Coronary artery (tissue), 2 donors: ENCODE results near the gene WDR17.
A peak's percentile ranks its signal among the peaks of the same experiment; 100 is the strongest.

Experiments used
- DNase-seq: peaks from one replicate; pipeline ENCODE4 v3.0.0-alpha.2; 2017; ENCODE audit warnings: low spot score
- H3K27ac ChIP-seq, 2 donors: fragments of 200-600 bp; sonication (generic); one replicate each; pipeline ENCODE4 v1.5.1; 2016 to 2019
- H3K4me3 ChIP-seq: fragments of 200-600 bp; sonication (generic); 2 replicates; pipeline ENCODE4 v1.5.1; 2016; ENCODE audit warnings: mild to moderate bottlenecking, moderate library complexity
- TF ChIP-seq, protein P1 (sequence below): fragments of 200-600 bp; sonication (generic); IDR thresholded peaks from one replicate; pipeline ENCODE4 v1.5.1; 2019; ENCODE audit warnings: antibody characterized with exemption

The WDR17 gene

DNA sequence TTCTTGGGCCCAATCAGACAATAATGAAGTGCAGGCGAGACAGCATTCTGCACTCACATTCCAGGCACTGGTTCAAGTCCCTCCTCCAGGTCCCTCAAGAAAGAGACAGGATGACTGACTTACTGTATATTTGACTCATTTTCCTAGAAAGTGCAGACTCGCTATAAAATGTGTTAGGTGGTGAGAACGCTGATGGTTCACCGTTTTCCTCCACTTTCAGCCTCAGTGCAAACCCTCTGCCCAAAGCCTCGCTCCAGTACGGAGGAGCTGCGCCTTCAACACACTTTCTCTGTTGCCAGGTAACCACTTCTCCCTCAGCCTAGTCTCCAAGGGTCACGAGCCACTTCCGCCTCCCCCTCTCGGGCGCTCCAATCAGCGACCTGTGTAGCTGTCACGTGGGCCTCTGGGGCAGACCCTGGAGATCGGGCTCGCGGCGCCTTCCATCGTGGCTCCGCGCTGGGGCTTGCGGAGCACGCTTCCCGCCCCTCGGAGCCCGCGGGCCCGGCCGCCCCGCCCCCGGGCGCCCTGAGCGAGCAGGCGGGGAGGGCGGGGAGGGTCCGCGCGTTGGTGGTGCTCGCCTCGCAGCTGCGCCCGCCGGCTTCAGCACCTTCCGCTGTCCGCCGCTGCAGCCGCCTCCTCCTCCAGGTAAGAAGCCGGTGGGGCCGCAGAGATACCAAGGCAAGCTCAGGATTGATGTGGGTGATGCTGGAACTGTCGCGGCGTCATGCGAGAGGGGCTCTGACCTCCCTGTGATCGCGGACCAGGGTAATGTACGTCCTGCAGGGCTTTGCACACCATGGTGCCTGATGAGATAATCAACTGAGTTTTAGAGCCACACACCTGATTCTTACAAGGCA is at the start of gene WDR17:
Gene WDR17, plus strand, starts transcription at position 407 of the 857 bp plus-strand sequence. CDS start 45,740 bp downstream, outside the sequence.
- peak within 1 kb of the TSS in 1 of 2 donors; percentile 15 for H3K27ac ChIP-seq
- TF ChIP-seq, protein P1, sequence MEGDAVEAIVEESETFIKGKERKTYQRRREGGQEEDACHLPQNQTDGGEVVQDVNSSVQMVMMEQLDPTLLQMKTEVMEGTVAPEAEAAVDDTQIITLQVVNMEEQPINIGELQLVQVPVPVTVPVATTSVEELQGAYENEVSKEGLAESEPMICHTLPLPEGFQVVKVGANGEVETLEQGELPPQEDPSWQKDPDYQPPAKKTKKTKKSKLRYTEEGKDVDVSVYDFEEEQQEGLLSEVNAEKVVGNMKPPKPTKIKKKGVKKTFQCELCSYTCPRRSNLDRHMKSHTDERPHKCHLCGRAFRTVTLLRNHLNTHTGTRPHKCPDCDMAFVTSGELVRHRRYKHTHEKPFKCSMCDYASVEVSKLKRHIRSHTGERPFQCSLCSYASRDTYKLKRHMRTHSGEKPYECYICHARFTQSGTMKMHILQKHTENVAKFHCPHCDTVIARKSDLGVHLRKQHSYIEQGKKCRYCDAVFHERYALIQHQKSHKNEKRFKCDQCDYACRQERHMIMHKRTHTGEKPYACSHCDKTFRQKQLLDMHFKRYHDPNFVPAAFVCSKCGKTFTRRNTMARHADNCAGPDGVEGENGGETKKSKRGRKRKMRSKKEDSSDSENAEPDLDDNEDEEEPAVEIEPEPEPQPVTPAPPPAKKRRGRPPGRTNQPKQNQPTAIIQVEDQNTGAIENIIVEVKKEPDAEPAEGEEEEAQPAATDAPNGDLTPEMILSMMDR = no peak
- H3K4me3 ChIP-seq = peak within 1 kb of the TSS; percentile 82
- DNase-seq = peak; percentile 89

DNA sequence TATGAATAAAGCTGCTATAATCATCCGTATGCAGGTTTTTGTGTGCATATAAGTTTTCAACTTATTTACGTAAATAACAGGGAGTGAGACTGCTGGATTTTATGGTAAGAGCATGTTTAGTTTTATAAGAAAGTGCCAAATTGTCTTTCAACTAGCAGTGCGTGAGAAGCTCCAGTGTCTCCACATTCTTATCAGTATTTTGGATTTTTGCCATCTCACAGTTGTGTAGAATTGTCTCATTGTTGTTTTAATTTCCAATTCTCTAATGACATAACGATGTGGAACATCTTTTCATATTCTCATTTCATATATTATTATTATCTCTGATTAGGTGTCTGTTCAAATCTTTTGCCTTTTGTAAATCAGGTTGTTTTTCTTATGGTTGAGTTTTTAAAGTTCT is 49.0 kb upstream of the WDR17 start:
- Histone ChIP-seq H3K4me3 (no peak overlapping the region), H3K27ac (no peak overlapping the region)
- no peak for DNase-seq
- TF ChIP-seq, protein P1 = no peak

DNA sequence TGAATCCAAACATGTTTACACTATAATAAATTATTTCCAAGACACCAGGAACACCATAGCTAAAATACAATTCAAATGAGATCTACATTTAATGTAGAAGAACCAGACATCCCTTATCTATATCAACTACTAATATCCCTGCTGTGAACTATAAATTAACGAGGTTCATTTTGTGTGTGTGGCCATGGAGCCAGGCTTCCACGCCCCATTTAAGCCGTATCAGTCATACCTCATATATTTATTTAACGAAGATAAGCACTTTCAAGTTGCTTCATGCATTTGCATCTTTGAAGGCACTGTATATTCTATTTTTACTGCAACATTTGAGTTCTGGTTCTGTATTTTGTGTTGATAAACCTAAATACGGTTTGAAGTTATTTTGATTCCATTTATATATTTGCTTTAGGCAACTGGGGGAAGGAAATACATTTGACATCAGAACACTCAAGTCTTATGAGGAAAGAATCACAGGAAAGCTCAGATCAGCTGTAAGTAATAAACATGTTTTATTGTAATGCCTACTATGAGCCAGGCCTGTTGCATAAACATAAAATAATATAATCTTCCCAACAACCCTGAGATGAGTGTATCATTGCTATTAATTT is 45.1 kb upstream of the WDR17 start:
- TF ChIP-seq, protein P1 = no peak
- Histone ChIP-seq H3K4me3 (no peak overlapping the region), H3K27ac (no peak overlapping the region)
- no peak for DNase-seq

DNA sequence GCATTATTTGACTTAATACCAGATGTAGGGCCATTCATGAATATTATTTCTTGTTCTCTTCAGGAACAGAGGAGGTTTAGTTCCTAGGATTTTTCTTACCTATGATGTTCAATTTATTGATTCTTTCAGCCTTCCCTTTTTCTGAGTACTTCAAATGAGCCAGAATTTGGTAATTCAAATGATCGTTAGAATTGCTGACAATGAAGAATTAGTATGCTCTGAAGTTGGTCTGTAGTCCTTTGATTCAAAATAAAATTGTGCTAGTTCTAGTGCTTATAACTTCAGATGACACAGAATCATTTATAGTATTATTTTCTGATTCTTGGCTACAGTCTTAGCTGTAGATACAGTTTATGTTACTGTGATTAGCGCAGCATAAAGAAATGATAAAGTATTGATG is 35.2 kb upstream of the WDR17 start:
- Histone ChIP-seq H3K27ac (no peak overlapping the region), H3K4me3 (no peak overlapping the region)
- TF ChIP-seq, protein P1 = no peak
- DNase-seq = no peak

DNA sequence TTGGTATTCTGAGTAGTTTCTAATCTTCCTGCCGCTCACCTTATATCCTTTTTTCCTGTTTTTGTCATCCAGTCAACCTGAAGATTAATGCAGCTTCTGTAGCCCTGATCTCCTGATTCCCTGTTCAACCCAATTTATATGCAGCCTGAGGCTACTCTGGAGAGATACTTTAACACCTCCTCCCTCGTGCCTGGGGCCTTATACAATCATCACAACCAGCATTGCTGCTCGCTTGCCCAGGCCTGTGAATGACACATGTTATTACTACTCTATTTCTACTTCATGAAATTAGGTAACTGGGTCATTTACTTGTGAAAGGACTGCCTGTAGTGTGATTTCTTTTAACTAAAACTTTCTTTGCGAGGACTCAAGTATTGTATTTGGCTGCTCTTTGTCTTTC is 33.7 kb upstream of the WDR17 start:
- TF ChIP-seq, protein P1 = no peak
- Histone ChIP-seq H3K27ac (no peak overlapping the region), H3K4me3 (no peak overlapping the region)
- no peak for DNase-seq

DNA sequence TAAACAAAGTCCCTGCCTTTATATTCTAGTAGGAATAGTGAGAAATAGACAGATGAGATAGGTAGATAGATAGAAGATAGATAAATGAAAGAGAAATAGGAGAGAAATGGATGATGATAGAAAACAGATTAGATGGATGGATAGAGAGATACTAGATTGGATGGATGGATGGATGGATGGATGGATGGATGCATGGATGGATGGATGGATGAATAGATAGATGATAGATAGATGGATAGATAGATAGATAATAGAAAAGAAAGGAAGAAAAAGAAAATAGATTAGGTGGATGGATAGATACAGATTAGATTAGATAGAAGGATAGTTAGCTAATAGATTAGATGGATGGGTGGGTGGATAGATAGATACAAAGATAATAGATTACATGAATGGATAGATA is 33.2 kb upstream of the WDR17 start:
- TF ChIP-seq, protein P1 = no peak
- Histone ChIP-seq H3K4me3 (no peak overlapping the region), H3K27ac (no peak overlapping the region)
- DNase-seq = no peak

DNA sequence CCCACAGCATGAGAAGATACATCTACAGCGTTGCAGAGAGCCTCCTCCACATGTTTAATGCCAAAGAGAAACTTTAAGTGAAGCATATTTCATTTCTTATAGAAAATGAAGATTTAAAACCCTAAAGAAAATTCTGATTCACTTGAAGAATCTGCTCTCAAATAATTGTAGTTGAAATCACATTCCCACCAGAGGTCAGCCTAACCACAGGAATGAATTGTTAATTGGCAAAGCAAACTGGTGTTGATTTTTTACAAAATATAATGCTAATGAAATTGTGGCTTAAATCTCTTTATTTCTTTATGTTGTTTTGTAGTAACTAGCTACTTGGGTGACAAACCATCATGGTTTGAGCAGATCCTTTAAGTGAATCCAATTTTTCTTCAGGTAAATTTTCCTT is 31.1 kb upstream of the WDR17 start:
- Histone ChIP-seq H3K4me3 (no peak overlapping the region), H3K27ac (no peak overlapping the region)
- TF ChIP-seq, protein P1 = no peak
- DNase-seq = no peak
